Caco-2 (cell line): ENCODE measurements around the gene OPALIN. TPM values are rescaled to one million over a fixed set of nuclear protein-coding genes. Genes with fewer than 3 reads are reported as not detected.

Experiments used
- BruUV-seq: library from RNA; stranded (reverse); fragments of 400-500 nt; replicated peaks from 2 replicates; lab custom pipeline; 2021; lab: Mats Ljungman, UMichigan
- CTCF ChIA-PET: fragments of 300-600 bp; sonication (Branson Sonifier 250); formaldehyde crosslinking; loops from one replicate; lab custom pipeline; 2022; ENCODE audit warnings: antibody characterized with exemption; lab: Charles Lee
- POLR2A ChIA-PET: fragments of 300-600 bp; sonication (Branson Sonifier 250); formaldehyde crosslinking; loops from one replicate; lab custom pipeline; 2022; ENCODE audit warnings: antibody characterized with exemption; lab: Charles Lee
- DNase-seq, 2 experiments: peaks; one replicate each; pipeline versions ENCODE4 v3.0.0 to v3.0.0-alpha.2; 2020 to 2022
- H3K27me3 ChIP-seq: replicated peaks from 2 replicates; pipeline ENCODE4 v1.6.0; 2011; ENCODE audit warnings: low read length; ENCODE audit not compliant: control insufficient read depth, insufficient read depth
- H3K36me3 ChIP-seq: 2 replicates; pipeline ENCODE4 v1.5.1; 2011; ENCODE audit warnings: low read length; ENCODE audit not compliant: control insufficient read depth, insufficient read depth
- H3K4me1 ChIP-seq: fragments of 250-450 bp; sonication (Bioruptor Pico); 2 replicates; pipeline ENCODE4 v1.5.1; 2020; ENCODE audit warnings: mild to moderate bottlenecking
- H3K4me3 ChIP-seq: 2 replicates; pipeline ENCODE4 v1.5.1; 2011; ENCODE audit warnings: low read depth, mild to moderate bottlenecking, control low read depth, low read length
- H3K9me3 ChIP-seq: fragments of 250-450 bp; sonication (Bioruptor Pico); 2 replicates; pipeline ENCODE4 v1.5.1; 2020; ENCODE audit warnings: mild to moderate bottlenecking, moderate library complexity
- H3K27ac Mint-ChIP-seq: one replicate; pipeline ENCODE4 v1.8.0; 2022; ENCODE audit warnings: mixed read lengths; ENCODE audit not compliant: unreplicated experiment
- H3K27me3 Mint-ChIP-seq: one replicate; pipeline ENCODE4 v1.8.0; 2022; ENCODE audit warnings: mixed read lengths; ENCODE audit not compliant: insufficient read depth, unreplicated experiment
- H3K36me3 Mint-ChIP-seq: one replicate; pipeline ENCODE4 v1.8.0; 2022; ENCODE audit warnings: mild to moderate bottlenecking, mixed read lengths; ENCODE audit not compliant: insufficient read depth, unreplicated experiment
- H3K4me1 Mint-ChIP-seq: one replicate; pipeline ENCODE4 v1.8.0; 2022; ENCODE audit warnings: low read depth, mixed read lengths; ENCODE audit not compliant: unreplicated experiment
- H3K4me3 Mint-ChIP-seq: one replicate; pipeline ENCODE4 v1.8.0; 2022; ENCODE audit warnings: mild to moderate bottlenecking, moderate library complexity, mixed read lengths; ENCODE audit not compliant: unreplicated experiment
- H3K9me3 Mint-ChIP-seq: one replicate; pipeline ENCODE4 v1.8.0; 2022; ENCODE audit warnings: mixed read lengths; ENCODE audit not compliant: unreplicated experiment
- intact Hi-C: fragments of 100-400 bp; cut with micrococcal nuclease; formaldehyde crosslinking; loops from one replicate; pipeline ENCODE4 v1.10.0; 2022; ENCODE audit not compliant: unreplicated experiment
- total RNA-seq: library from RNA; stranded (reverse); gene quantifications from 2 replicates; pipeline ENCODE4 v1.2.3, GENCODE V29; 2022
- TF ChIP-seq, protein P1 (sequence below), 2 experiments: fragments of 200-600 bp in 1 of 2; IDR thresholded peaks; 1 replicate in 1 of 2; 2 replicates in 1 of 2; pipeline versions ENCODE4 v1.5.1 to v1.8.0; 2011 to 2022; ENCODE audit warnings: antibody characterized with exemption in 1 of 2, control low read depth in 1 of 2, inconsistent platforms in 1 of 2, low read depth in 1 of 2, low read length in 1 of 2, mild to moderate bottlenecking in 1 of 2, moderate library complexity in 1 of 2; ENCODE audit not compliant: insufficient read depth in 1 of 2, severe bottlenecking in 1 of 2, unreplicated experiment in 1 of 2

OPALIN gene
- total RNA-seq, 1 experiment from 2014 or later: not detected

DNA sequence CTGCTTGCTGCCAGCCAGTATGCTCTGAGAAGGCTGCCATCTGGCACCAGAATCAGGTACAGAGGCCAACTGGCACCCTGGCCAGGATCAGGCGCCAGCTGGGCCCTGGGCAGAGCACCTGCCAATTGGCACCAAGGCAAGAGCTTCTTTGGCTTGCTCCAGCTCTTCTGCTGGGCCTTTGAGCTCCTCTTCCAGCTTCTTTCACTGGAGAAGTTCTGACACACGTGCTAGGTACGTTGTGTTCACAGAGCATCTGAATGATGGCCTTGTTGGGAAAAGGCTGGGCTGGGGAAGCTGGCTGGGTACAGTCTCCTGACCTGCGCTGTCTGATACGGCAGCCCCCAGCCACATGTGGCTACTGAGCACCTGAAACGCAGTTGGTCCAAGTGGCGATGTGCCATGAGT lies 31.7 kb upstream of the OPALIN start:
- no peaks in the 10 kb centered on the region for H3K36me3 ChIP-seq
- TF ChIP-seq, protein P1, sequence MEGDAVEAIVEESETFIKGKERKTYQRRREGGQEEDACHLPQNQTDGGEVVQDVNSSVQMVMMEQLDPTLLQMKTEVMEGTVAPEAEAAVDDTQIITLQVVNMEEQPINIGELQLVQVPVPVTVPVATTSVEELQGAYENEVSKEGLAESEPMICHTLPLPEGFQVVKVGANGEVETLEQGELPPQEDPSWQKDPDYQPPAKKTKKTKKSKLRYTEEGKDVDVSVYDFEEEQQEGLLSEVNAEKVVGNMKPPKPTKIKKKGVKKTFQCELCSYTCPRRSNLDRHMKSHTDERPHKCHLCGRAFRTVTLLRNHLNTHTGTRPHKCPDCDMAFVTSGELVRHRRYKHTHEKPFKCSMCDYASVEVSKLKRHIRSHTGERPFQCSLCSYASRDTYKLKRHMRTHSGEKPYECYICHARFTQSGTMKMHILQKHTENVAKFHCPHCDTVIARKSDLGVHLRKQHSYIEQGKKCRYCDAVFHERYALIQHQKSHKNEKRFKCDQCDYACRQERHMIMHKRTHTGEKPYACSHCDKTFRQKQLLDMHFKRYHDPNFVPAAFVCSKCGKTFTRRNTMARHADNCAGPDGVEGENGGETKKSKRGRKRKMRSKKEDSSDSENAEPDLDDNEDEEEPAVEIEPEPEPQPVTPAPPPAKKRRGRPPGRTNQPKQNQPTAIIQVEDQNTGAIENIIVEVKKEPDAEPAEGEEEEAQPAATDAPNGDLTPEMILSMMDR (IDR thresholded peaks at IDR 0.05; ENCODE audit: insufficient read depth in 1 of 2, low read depth in 1 of 2, low read length in 1 of 2, severe bottlenecking in 1 of 2, unreplicated experiment in 1 of 2): no peak
- ChIA-PET CTCF (interaction anchor here (1.5 kb wide), 1 partner anchor 16 kb away, joined by 4 read pairs; no protein-coding TSS in a partner anchor), POLR2A (no interaction called here)
- no peaks in the 10 kb centered on the region for H3K4me1 ChIP-seq
- no peak for DNase-seq
- no peaks in the 10 kb centered on the region for H3K9me3 ChIP-seq
- H3K36me3 Mint-ChIP-seq: no peaks in the 10 kb centered on the region
- H3K4me1 Mint-ChIP-seq: no peaks in the 10 kb centered on the region
- H3K27me3 ChIP-seq: peaks cover 2% of the 10 kb centered on the region; the same call in 1 of the 2 replicates
- peaks cover 21% of the 10 kb centered on the region for H3K27me3 Mint-ChIP-seq
- no TSS peak for BruUV-seq
- no peak overlapping the region for H3K4me3 ChIP-seq
- H3K27ac Mint-ChIP-seq: no peak overlapping the region
- H3K4me3 Mint-ChIP-seq: no peak overlapping the region
- intact Hi-C loops: loop anchor here (10.0 kb wide), 1 partner anchor 254 kb away; no protein-coding TSS in a partner anchor
- no peaks in the 10 kb centered on the region for H3K9me3 Mint-ChIP-seq

DNA sequence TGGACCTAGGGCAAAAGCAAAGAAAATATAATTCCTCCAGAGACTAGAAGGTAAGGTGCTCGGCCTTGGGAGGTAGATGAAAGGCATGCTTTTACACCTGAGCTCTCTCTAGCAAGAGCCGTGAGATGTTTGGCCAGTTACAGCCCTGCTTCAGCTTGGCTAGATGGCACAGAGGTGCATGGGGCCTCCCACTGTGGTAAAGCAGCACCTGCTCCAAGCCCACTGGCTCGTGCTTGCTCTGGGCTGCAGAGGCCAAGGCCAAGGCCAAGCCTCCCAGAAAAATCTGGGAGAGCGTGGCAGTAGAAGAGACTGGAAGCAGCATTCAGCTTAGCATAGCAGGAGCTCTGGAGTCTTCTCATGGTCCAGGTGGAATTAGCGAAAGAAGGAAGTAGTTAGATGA lies 31.0 kb upstream of the OPALIN start:
- peaks cover 2% of the 10 kb centered on the region; the same call in 1 of the 2 replicates for H3K27me3 ChIP-seq
- DNase-seq: no peak
- TF ChIP-seq, protein P1 (IDR thresholded peaks at IDR 0.05; ENCODE audit: insufficient read depth in 1 of 2, low read depth in 1 of 2, low read length in 1 of 2, severe bottlenecking in 1 of 2, unreplicated experiment in 1 of 2): no peak
- no peaks in the 10 kb centered on the region for H3K9me3 ChIP-seq
- Mint-ChIP-seq H3K27me3 (peaks cover 21% of the 10 kb centered on the region), H3K4me1 (no peaks in the 10 kb centered on the region), H3K36me3 (no peaks in the 10 kb centered on the region), H3K27ac (no peak overlapping the region), H3K4me3 (no peak overlapping the region), H3K9me3 (no peaks in the 10 kb centered on the region)
- H3K4me3 ChIP-seq: no peak overlapping the region
- H3K4me1 ChIP-seq: no peaks in the 10 kb centered on the region
- H3K36me3 ChIP-seq: no peaks in the 10 kb centered on the region
- CTCF ChIA-PET: no interaction called here
- BruUV-seq: no TSS peak
- POLR2A ChIA-PET: no interaction called here
- intact Hi-C loops: loop anchor here (10.0 kb wide), 1 partner anchor 255 kb away; no protein-coding TSS in a partner anchor

DNA sequence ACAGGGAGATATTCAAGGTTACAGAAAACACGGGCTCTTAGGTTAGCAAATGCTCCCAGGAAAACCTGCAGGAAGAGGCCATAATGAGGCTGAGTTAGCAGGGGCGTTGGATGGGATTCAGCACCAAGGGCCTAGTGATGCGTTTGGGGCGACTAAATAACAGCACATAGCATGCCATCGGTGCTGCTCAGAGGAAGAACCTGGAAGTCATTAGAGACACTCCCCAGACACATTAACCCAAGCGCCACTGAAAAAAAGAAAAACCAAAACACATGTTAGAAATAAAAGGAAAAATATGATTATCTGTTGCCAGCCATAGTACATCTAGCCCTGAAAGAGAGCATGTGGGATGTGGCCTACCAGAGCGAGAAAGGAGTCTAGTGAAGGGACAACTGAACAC lies 28.8 kb upstream of the OPALIN start:
- POLR2A ChIA-PET: no interaction called here
- BruUV-seq: no TSS peak
- TF ChIP-seq, protein P1 (IDR thresholded peaks at IDR 0.05; ENCODE audit: insufficient read depth in 1 of 2, low read depth in 1 of 2, low read length in 1 of 2, severe bottlenecking in 1 of 2, unreplicated experiment in 1 of 2): no peak
- CTCF ChIA-PET: no interaction called here
- H3K36me3 Mint-ChIP-seq: no peaks in the 10 kb centered on the region
- intact Hi-C loops: no loop called here
- H3K9me3 ChIP-seq: no peaks in the 10 kb centered on the region
- H3K4me3 Mint-ChIP-seq: no peak overlapping the region
- no peaks in the 10 kb centered on the region for H3K4me1 ChIP-seq
- H3K4me3 ChIP-seq: no peak overlapping the region
- no peaks in the 10 kb centered on the region for H3K36me3 ChIP-seq
- DNase-seq: no peak
- H3K27me3 Mint-ChIP-seq: peaks cover 17% of the 10 kb centered on the region
- no peak overlapping the region for H3K27ac Mint-ChIP-seq
- no peaks in the 10 kb centered on the region for H3K4me1 Mint-ChIP-seq
- H3K9me3 Mint-ChIP-seq: no peaks in the 10 kb centered on the region
- peaks cover 2% of the 10 kb centered on the region; the same call in 1 of the 2 replicates for H3K27me3 ChIP-seq
